NCI-H526 treated with DMSO at 0.1 percent for 48 hours (cell line): Measurements from ENCODE around the gene LMO7.
"Not testable (repeated sequence)": the region's sequence is repeated elsewhere in the genome, so short reads cannot be mapped to it uniquely, and the experiment has no call there.

ENCODE experiments used
- DNase-seq: peaks from one replicate; lab custom pipeline; 2025; lab: John Stamatoyannopoulos, UW

Gene LMO7

GRCh38 chr13:75743072-75743471 lies 106.9 kb downstream of the LMO7 start:
- DNase-seq = not testable (repeated sequence)

- no peak for DNase-seq
These were observed 108.0 kb downstream of the LMO7 start for GRCh38 chr13:75744127-75744526.

GRCh38 chr13:75745387-75745786 lies 109.3 kb downstream of the LMO7 start:
- DNase-seq = no peak

- no peak for DNase-seq
These were observed 112.7 kb downstream of the LMO7 start for GRCh38 chr13:75748874-75749273.

GRCh38 chr13:75749407-75749806 lies 113.3 kb downstream of the LMO7 start:
- peak; percentile 17 for DNase-seq

- DNase-seq = no peak
These were observed 115.2 kb downstream of the LMO7 start for GRCh38 chr13:75751350-75751749.

- DNase-seq = no peak
These were observed 116.7 kb downstream of the LMO7 start for GRCh38 chr13:75752826-75753225.

- DNase-seq = no peak
These were observed 118.8 kb downstream of the LMO7 start for GRCh38 chr13:75754936-75755335.

GRCh38 chr13:75757336-75757735 lies 121.2 kb downstream of the LMO7 start:
- DNase-seq = no peak

GRCh38 chr13:75759531-75759930 lies 123.4 kb downstream of the LMO7 start:
- DNase-seq = no peak

GRCh38 chr13:75760131-75761021 lies 124.2 kb downstream of the LMO7 start:
- peak; percentile 50 for DNase-seq

- DNase-seq = no peak
These were observed 125.2 kb downstream of the LMO7 start for GRCh38 chr13:75761369-75761768.

GRCh38 chr13:75762076-75762937 lies 126.2 kb downstream of the LMO7 start:
- no peak for DNase-seq

GRCh38 chr13:75762955-75763354 lies 126.8 kb downstream of the LMO7 start:
- no peak for DNase-seq

- DNase-seq = peak; percentile 28
These were observed 127.4 kb downstream of the LMO7 start for GRCh38 chr13:75763512-75763911.

GRCh38 chr13:75764251-75764925 lies 128.3 kb downstream of the LMO7 start:
- DNase-seq = no peak

- no peak for DNase-seq
These were observed 128.8 kb downstream of the LMO7 start for GRCh38 chr13:75764926-75765310.

GRCh38 chr13:75766636-75767035 lies 130.5 kb downstream of the LMO7 start:
- no peak for DNase-seq

- DNase-seq = no peak
These were observed 133.2 kb downstream of the LMO7 start for GRCh38 chr13:75769141-75769905.

GRCh38 chr13:75770164-75770563 lies 134.0 kb downstream of the LMO7 start:
- no peak for DNase-seq

- DNase-seq = no peak
These were observed 134.5 kb downstream of the LMO7 start for GRCh38 chr13:75770592-75771011.

GRCh38 chr13:75771226-75771625 lies 135.1 kb downstream of the LMO7 start:
- no peak for DNase-seq
